ENCODE results near the gene CHTF18. TPM values are rescaled to one million over a fixed set of nuclear protein-coding genes. Genes with fewer than 3 reads are reported as not detected.

CHTF18 gene
- total RNA-seq, 2 experiments from 2014 or later: 30.7 to 31.1 TPM

DNA sequence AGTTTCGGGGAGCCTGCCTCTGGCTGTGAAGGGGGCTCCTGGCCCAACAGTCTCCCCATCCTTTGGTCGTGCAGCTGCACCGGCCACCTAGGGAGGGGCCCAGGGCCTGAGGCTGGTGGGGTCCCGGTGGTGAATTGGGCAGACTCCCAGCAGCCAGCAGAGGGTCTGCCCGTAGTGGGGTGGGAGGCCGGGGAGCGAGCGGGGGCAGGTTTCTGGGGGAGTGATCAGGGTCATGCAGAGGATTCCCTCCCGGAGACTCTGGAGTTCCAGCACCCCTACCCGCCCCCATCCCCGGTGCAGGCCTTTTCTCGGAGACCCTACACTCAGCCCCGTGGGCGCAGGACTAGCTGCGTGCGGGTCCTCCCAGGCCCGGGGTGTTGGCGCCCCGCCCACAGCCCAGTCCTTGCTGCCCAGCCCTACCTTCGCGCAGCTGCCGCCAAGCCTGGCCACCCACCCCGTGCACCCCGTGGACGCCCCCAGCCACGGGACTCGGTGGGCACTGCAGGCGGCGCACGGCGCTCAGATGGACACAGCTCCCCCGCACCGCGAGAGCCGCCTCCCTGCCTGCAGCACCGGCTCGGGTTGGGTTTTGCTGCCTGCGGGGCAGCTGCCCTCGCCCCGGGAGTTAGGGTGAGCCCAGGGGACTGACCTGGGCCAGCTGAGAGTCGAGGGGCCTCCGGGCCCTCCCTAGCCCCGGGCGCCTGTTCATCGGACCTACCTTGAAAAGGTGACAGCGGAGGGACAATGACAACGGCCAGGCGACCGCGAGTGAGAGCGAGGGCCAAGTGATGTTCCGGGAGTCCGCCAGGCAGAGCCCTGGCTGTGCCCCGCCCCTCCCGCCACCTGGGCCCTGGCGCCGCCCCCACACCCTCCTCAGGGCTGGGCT lies 11.8 kb downstream of the CHTF18 start, which contains the start of gene GNG13:
Gene GNG13, minus strand, starts transcription at position 787 of the 886 bp plus-strand sequence. CDS start 1,657 bp downstream, outside the sequence.
- Mint-ChIP-seq H3K4me3 (no peak within 1 kb of the TSS), H3K9me3 (no peaks in the 10 kb centered on the region), H3K27me3 (peaks cover 14% of the 10 kb centered on the region), H3K27ac (no peak within 1 kb of the TSS), H3K4me1 (ENCODE audit: low read depth) (no peaks in the 10 kb centered on the region), H3K36me3 (ENCODE audit: low read depth) (no peaks in the 10 kb centered on the region)
- Histone ChIP-seq H3K36me3 (ENCODE audit: insufficient read depth, low read length) (no peaks in the 10 kb centered on the region), H3K4me3 (ENCODE audit: low read length) (no peak within 1 kb of the TSS), H3K27ac (ENCODE audit: low read depth in 1 of 2, low read length in 2 of 2) (no peak within 1 kb of the TSS), H3K9me3 (ENCODE audit: control insufficient read depth in 1 of 2, insufficient read depth in 1 of 2, low read length in 2 of 2) (peaks cover 0 to 23% of the 10 kb centered on the region in 2 experiments), H3K27me3 (ENCODE audit: control insufficient read depth in 1 of 2, insufficient read depth in 2 of 2, low read length in 2 of 2) (peaks cover 25 to 31% of the 10 kb centered on the region in 2 experiments), H3K4me1 (ENCODE audit: insufficient read depth, low read length) (peaks cover 4% of the 10 kb centered on the region)
- ATAC-seq (ENCODE audit: poor library complexity) (no peak), DNase-seq (no peak)
- ChIA-PET CTCF (no interaction called here), POLR2A (no interaction called here)
- TF ChIP-seq, protein P1, sequence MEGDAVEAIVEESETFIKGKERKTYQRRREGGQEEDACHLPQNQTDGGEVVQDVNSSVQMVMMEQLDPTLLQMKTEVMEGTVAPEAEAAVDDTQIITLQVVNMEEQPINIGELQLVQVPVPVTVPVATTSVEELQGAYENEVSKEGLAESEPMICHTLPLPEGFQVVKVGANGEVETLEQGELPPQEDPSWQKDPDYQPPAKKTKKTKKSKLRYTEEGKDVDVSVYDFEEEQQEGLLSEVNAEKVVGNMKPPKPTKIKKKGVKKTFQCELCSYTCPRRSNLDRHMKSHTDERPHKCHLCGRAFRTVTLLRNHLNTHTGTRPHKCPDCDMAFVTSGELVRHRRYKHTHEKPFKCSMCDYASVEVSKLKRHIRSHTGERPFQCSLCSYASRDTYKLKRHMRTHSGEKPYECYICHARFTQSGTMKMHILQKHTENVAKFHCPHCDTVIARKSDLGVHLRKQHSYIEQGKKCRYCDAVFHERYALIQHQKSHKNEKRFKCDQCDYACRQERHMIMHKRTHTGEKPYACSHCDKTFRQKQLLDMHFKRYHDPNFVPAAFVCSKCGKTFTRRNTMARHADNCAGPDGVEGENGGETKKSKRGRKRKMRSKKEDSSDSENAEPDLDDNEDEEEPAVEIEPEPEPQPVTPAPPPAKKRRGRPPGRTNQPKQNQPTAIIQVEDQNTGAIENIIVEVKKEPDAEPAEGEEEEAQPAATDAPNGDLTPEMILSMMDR (IDR thresholded peaks at IDR 0.05): no peak
- intact Hi-C loops (cut with DNase I, micrococcal nuclease): no loop called here

DNA sequence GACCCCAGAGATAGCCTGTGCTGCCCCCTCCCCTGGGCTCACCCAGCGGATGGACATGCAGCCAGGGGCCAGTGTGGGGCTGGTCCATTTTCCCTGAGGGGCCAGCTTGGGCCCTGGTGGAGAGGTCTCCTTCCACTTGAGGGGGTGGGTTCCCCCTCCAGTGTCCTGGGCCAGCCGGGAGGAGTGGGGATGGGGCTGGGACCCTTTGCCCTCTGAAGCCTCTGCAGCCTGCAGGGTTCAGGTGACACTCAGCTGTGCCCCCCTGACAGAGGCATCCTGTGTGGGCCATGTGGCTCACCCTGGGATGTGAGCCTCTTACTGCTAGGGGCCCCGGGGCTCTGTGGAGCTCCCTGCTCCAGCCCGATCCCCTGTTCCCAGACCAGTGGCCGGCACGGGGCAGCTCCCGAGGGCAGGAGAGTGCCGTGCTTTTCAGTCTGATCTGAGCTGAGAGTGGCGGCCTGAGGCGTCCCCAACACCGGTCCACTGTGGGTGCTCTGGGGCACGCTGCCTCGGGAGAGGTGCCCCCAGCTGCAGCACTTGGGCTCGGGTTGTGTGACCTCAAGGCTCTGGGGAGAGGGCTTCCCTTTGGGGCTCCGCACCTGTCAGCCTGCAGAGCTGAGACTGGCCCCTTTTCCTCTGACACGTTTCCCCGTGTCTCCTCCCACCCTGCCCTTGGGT lies 12.6 kb downstream of the CHTF18 start:
- H3K4me1 ChIP-seq (ENCODE audit: insufficient read depth, low read length): peaks cover 4% of the 10 kb centered on the region
- CTCF ChIA-PET: no interaction called here
- peaks cover 25 to 31% of the 10 kb centered on the region in 2 experiments for H3K27me3 ChIP-seq (ENCODE audit: control insufficient read depth in 1 of 2, insufficient read depth in 2 of 2, low read length in 2 of 2)
- no peaks in the 10 kb centered on the region for H3K4me1 Mint-ChIP-seq (ENCODE audit: low read depth)
- H3K9me3 Mint-ChIP-seq: no peaks in the 10 kb centered on the region
- POLR2A ChIA-PET: no interaction called here
- no peak overlapping the region for H3K4me3 Mint-ChIP-seq
- DNase-seq (no peak), ATAC-seq (ENCODE audit: poor library complexity) (no peak)
- peaks cover 0 to 23% of the 10 kb centered on the region in 2 experiments for H3K9me3 ChIP-seq (ENCODE audit: control insufficient read depth in 1 of 2, insufficient read depth in 1 of 2, low read length in 2 of 2)
- no peak overlapping the region for H3K27ac Mint-ChIP-seq
- intact Hi-C loops (cut with DNase I, micrococcal nuclease): no loop called here
- no peak overlapping the region for H3K27ac ChIP-seq (ENCODE audit: low read depth in 1 of 2, low read length in 2 of 2)
- H3K36me3 Mint-ChIP-seq (ENCODE audit: low read depth): no peaks in the 10 kb centered on the region
- TF ChIP-seq, protein P1 (IDR thresholded peaks at IDR 0.05): no peak
- H3K4me3 ChIP-seq (ENCODE audit: low read length): no peak overlapping the region
- peaks cover 14% of the 10 kb centered on the region for H3K27me3 Mint-ChIP-seq
- H3K36me3 ChIP-seq (ENCODE audit: insufficient read depth, low read length): no peaks in the 10 kb centered on the region

DNA sequence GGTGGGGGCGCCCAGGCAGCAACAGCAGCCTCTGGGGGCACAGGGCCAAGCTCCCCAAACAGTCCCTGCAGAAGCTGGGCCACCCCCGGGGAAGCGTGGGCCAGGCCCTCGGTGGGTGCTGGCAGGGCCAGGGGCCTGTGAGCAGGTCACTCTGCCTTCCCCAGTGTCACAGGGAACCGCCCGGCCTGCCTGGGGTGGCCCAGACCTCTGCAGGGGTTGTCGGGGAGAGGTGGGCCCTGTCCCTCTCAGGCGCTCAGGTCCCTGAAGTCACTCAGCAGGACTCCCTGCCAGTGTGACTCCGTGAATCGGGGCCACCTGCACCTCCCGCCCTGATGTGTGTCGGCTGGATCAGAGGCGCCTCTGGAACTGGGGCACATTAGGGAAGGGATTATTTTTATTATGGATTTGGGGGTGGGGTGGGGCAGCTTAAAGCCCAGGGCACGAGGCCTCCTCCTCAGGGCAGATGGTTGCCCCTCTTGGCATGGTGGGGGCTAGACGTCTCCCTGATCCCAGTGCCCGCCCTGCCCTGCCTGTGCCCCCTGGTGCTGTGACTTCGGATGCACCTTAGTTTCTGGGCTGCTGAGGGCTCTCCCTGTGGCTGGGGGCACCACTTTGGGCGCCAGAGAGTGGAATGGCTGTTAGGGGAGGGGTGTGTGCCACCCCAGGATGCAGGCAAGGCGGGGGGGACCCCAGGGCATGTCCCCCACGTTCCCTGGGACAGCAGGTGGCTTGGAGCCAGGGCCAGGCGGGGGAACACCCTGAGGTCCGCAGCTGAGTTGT lies 13.4 kb downstream of the CHTF18 start:
- TF ChIP-seq, protein P1 (IDR thresholded peaks at IDR 0.05): no peak
- no peak overlapping the region for H3K4me3 ChIP-seq (ENCODE audit: low read length)
- intact Hi-C loops (cut with DNase I, micrococcal nuclease): no loop called here
- no peak overlapping the region for H3K27ac Mint-ChIP-seq
- no peaks in the 10 kb centered on the region for H3K36me3 Mint-ChIP-seq (ENCODE audit: low read depth)
- peaks cover 25 to 31% of the 10 kb centered on the region in 2 experiments for H3K27me3 ChIP-seq (ENCODE audit: control insufficient read depth in 1 of 2, insufficient read depth in 2 of 2, low read length in 2 of 2)
- no peak overlapping the region for H3K27ac ChIP-seq (ENCODE audit: low read depth in 1 of 2, low read length in 2 of 2)
- H3K4me1 ChIP-seq (ENCODE audit: insufficient read depth, low read length): peaks cover 9% of the 10 kb centered on the region
- ChIA-PET CTCF (no interaction called here), POLR2A (interaction anchor here (0.6 kb wide), 1 partner anchor 400 kb away, joined by 3 read pairs; the partner anchor contains the start of gene DECR2)
- no peak for DNase-seq
- H3K4me1 Mint-ChIP-seq (ENCODE audit: low read depth): no peaks in the 10 kb centered on the region
- peaks cover 14% of the 10 kb centered on the region for H3K27me3 Mint-ChIP-seq
- H3K4me3 Mint-ChIP-seq: no peak overlapping the region
- no peak for ATAC-seq (ENCODE audit: poor library complexity)
- H3K36me3 ChIP-seq (ENCODE audit: insufficient read depth, low read length): no peaks in the 10 kb centered on the region
- H3K9me3 ChIP-seq (ENCODE audit: control insufficient read depth in 1 of 2, insufficient read depth in 1 of 2, low read length in 2 of 2): peaks cover 0 to 23% of the 10 kb centered on the region in 2 experiments
- H3K9me3 Mint-ChIP-seq: no peaks in the 10 kb centered on the region

Measured in CD4-positive, alpha-beta T cell (primary cell).